Stimulated activated CD4-positive, alpha-beta T cell treated with anti-CD3 and anti-CD28 coated beads, TNF-alpha, amount 100 ng/mL, for 1 hour (primary cell): ENCODE data around the gene LIN7C.
"Not testable (repeated sequence)": the region's sequence is repeated elsewhere in the genome, so short reads cannot be mapped to it uniquely, and the experiment has no call there.

Experiments used
- DNase-seq, 3 donors: peaks; one replicate each; pipeline ENCODE4 v3.0.0-alpha.2; 2020; ENCODE audit warnings: low read depth in 3 of 3, low spot score in 1 of 3

The LIN7C gene

DNA sequence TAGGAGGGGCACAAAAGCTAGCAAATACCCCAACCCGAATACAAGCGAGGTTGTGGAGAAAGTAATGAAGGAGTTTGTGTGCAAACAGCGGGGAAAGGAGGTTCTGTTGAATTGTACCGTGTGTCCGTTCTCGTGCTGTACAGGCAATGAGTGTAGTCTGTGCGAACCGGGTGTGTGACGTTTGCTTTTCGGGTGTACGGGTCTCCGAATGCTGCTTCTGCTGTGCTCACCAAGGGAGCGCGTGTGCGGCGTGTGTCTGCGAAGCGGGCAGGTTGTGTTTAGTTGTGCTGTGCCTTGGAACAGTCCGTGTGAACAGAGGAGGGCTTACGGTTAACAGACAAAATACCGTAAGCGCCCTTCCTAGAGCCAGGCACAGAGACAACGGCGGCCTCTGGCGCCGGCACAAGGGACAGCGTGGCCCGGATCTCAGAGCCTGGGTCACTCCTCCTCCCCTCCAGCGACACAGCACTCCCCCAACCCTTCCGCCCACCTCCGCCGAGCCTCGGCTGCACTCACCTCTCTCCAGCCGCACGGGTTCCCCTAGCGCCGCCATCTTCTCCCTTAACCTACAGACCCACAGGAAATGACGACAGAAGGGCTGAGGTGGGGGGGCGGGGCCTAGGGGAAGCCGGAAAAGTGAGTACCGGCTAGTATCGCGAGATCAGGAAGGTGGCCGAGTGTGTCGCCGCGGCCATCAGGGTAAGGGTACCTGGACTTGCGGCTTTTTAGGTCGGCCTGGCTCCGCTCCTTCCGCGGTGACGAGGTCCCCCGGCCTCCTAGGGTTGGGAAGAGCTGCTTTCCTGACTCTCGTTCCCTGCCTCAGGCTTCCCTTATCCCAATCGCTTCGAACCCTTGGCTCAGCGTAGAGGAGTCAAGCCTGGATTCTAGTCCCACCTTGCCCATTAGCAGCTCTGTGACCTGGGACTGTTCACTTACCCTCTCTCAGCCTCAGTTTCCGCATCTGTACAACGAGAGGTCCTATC is at the start of gene LIN7C:
TSS of gene LIN7C (minus strand) at position 570 of the 983 bp plus-strand sequence. CDS start at position 553, 17 bp downstream.
- DNase-seq = peak; percentile 87 to 91 (median 90)

GRCh38 chr11:27555264-27555663 is 48.7 kb upstream of the LIN7C start:
- DNase-seq = no peak

DNA sequence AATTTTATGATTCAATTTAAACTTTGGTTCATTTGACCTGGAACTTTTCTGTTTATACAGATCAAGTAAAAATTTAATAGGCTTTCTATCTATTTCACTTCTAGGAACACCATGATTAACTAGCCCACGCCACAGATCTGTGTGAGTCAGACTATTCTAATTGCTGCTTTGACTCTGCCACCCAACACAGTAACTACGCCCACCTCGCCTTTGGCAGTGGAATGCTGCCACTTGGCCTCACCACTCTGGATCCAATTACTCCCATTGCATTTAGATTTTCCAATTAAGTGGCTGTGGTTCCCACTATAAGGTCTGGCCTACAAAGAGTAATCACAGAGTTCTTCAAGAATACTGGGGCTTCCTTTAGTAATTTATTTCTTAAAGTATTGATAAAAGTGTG is 46.6 kb upstream of the LIN7C start:
- DNase-seq = no peak

DNA sequence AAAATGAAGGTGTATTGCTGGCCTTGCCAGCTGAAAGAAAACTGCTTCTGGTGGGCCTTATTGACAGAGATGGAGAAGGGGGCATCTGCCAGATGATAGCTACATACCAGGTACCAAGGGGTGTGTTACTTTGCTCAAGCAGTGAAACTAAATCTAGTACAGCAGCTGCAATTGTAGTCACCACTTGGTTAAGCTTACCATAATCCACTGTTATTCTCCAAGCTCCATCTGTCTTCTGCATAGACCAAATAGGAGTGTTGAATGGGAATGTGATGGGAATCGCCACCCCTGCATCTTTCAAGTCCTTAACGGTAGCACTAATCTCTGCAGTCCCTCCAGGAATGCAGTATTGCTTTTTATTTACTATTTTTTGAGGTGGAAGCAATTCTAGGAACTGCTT is 45.8 kb upstream of the LIN7C start:
- DNase-seq = no peak

DNA sequence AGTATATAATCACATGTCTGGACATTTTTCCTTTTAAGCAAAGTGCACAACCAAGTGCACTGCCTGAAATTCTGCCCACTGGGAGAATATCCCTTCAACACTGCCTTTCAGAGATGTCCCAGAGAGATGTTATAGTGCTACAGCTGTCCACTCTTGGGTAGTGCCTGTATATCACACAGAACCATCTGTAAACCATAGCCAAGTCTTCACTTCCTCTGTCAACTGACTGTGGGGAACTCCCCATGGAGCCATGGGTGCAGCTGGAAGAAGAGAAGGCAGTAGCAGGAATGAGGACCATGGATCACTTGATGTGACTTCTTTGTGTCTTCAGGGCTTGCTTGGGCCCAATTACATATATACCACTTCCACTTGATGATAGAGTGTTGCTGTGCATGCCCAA is 44.6 kb upstream of the LIN7C start:
- DNase-seq = no peak

GRCh38 chr11:27545946-27546345 is 39.4 kb upstream of the LIN7C start:
- DNase-seq = no peak

DNA sequence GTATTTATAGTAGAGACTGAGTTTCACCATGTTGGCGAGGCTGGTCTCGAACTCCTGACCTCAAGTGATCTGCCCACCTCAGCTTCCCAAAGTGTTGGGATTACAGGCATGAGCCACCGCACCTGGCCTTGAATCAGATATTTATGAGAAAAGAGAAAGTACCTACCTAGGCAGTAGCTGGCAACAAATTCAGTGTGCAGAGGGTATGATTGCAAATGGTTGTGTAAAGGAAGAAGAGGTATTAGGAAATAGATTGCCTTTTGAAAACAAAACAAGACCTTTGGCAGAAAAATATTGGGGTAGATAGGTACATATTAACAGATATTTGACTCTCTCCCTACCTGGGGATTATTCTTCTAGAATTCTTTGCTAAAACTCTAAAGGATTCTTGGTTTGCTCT is 38.5 kb upstream of the LIN7C start:
- no peak for DNase-seq

DNA sequence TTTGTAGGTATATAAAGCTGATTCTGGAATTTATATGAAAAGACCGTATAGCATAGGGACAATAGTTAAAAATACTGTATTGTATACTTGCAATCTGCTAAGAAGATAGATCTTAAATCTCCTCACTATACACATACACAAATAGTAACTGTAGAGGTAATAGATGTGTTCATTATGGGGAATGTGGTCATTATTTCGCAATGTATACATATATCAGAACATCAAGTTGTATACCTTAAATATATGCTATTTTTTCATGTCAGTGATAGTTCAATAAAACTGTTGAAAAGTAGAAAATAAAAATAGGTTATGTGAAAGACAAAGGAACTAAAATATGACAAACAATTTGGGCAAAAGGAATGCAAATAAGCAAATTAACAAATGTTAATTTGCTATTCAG is 35.2 kb upstream of the LIN7C start:
- no peak for DNase-seq

- DNase-seq = no peak
These were observed 33.5 kb upstream of the LIN7C start for GRCh38 chr11:27540051-27540450.

DNA sequence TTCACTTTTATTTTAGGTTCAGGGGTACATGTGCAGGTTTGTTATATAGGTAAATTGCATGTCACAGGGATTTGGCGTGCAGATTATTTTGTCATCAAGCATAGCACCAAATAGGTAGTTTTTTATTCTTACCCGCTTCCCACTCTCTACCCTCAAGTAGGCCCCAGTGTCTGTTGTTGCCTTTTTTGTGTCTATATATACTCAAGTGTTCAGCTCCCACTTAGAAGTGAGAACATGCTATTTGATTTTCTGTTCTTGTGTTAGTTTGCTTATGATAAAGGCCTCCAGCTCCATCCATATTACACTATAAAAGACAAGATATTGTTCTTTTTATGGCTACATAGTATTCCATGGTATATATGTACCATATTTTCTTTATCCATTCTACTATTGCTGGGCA is 28.5 kb upstream of the LIN7C start:
- DNase-seq = no peak

DNA sequence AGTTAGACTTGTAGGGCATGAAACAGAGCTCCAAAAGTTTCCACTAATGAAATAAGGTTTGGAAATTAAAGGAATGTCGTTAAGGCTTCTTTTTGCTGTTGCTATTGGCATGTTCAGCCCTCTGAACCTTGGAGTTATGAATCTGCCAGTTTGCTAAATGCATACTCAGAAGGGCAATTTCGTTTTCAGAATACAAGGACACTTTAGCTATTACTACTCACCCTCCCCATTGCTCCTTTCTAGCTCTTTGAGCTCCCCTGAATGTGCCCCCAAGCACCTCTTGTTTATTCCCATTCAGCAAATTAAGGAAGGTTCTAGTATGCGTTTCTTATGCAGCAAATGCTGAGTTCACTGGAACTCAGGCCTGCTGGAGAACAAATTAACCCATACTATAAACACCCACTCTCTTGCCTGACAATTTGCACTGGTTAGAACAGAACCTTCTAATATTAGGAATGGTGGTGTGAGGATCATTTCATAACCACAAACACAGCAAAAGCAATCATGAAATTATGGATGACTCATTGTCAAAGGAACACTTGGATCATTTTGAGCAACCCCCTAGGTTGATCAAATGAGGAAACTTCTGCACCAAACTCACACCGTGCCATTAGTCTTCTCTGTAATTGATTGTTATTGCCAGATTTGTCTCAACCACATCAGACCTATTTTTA is 26.2 kb upstream of the LIN7C start:
- DNase-seq = no peak

DNA sequence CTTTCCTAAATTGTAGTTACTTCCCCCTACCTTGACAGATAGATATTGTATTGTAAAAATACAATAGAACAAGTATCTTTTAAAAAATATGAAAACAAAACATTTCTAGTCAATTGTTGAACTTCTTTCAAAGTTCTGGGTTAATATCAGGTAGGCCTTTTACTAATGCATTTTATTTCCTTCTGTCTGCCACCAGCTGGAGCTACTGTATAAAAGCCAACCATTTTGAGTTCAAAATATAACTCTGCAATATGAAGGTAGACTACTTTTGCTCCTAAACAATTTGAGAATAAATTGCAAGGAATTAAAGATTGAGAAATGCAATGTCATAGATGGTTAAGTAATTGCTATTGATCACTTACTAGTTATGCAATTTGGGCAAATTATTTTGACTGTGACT is 22.1 kb upstream of the LIN7C start:
- DNase-seq = no peak

GRCh38 chr11:27526535-27526934 is 20.0 kb upstream of the LIN7C start:
- DNase-seq = no peak

- no peak for DNase-seq
These were observed 19.4 kb upstream of the LIN7C start for GRCh38 chr11:27525824-27526516.

DNA sequence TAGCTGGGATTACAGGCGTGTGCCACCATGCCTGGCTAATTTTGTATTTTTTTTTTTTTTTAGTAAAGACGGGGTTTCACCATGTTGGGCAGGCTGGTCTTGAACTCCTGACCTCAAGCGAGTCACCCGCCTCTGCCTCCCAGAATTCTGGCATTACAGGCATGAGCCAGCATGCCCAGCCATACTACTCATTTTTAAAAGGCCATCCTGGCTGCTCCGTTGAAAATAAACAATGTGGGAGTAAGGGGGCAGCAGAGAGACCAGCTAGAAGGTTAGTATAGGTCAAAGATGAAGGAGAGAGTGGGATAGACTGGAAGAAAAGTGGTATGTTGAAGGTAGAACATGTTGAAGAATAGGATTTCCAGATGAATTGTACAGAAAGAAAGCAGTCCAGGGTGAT is 17.6 kb upstream of the LIN7C start:
- no peak for DNase-seq

DNA sequence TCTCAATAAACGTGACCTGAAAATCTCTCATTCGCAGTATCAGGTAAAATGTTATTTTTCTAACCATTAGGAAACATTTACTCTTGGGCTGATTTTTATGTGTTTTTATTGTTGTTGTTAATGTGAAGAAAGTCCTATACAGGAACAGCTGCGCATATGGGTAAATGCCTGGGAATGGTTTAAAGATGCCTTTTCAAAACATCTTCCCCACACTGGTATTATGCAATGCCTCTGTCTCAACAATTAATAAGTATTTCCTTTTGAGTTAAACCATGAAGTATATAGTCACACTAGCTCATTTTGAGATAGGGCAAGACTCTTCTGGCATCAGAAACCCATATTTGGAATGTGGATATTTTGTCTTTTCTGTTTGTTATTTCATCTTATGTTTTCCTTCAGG is 13.7 kb upstream of the LIN7C start:
- DNase-seq = no peak

DNA sequence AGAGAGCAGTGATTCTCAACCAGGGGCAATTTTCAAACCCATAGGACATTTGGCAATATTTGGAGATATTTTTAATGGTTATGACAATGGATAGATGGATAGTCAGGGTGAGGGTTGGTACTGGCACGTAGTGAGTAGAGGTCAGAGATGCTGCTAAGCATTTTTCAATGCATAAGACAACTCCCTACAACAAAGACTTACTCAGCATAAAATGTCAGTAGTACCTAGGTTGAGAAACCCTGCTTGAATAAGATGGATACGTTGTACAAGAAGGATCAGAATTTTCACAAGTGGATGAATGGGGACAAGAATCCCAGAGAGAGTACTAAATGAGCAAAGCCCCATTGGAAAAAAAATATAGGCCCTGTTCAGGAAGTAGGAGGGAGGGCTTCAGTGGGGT is 11.9 kb upstream of the LIN7C start:
- DNase-seq = no peak

- DNase-seq = not testable (repeated sequence)
These were observed 10.9 kb upstream of the LIN7C start for GRCh38 chr11:27517490-27517889.

DNA sequence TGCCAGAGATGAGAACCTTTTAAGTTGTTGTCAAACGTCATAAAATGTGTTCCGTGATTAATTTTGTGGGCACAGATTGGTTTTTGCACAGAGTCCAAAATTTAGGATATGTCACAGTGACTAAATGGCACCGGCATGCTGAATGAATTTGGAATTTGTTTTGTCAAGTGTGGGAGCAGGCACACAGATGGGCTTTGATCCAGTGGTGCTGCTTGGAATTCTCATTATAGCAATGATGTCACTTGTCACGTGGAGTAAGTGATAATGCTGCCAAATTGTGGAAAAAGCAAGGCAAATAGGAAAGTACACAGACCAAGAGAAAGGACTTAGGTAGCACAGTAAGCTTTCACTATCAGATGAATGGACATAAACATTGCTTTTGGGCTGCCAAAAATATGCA is 8.0 kb upstream of the LIN7C start:
- no peak for DNase-seq

DNA sequence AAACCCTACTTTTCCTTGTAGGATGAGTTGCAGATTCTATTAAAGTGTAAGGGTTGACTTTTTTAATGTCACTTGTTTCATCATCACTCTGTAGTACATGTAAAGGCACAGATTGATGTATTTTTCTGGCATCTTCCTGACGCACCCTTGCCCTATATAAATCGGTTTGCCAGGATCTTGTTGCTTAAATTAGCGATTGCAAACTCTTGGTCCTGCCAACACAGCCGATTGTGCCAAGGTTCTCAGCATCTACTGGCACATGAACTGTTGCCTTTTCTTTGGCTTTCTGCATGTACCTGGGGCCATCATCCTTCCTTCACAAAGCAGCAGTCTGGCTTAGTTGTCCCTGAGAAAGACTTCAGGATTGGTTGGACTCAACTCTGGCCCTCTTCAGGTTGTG is 7.5 kb upstream of the LIN7C start:
- no peak for DNase-seq

DNA sequence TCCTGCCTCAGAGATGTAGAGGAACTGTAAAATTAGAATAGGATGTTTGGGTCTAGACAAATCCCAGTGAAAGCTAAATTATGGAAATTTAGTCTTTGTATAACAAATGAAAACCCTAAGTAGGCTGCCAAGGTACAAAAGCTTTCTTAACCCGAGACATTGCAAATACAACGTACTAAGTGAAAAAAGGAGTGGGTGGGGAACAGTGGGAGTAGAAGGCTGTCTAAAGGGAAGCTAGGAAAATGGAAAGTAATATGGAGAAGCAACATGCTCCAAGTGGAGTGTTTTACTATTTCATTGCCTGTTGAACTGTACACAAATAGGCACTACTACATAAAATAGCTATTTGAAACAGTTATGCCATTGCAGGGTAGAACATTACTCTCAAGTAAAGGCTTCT is 6.8 kb upstream of the LIN7C start:
- DNase-seq = no peak

GRCh38 chr11:27512238-27512637 is 5.7 kb upstream of the LIN7C start:
- no peak for DNase-seq
